HG02759 (cell line): ENCODE measurements around the gene NFATC2IP.
A peak's percentile ranks its signal among the peaks of the same experiment; 100 is the strongest.
"Not testable (repeated sequence)": the region's sequence is repeated elsewhere in the genome, so short reads cannot be mapped to it uniquely, and the experiment has no call there.

Source experiments
- ATAC-seq: cut with Tn5 transposase; IDR thresholded peaks from one replicate; pipeline ENCODE4 v1.9.1; 2021; ENCODE audit warnings: mild to moderate bottlenecking, moderate library complexity; ENCODE audit not compliant: unreplicated experiment

NFATC2IP gene

GRCh38 chr16:28964496-28964895 lies 13.8 kb downstream of the NFATC2IP start:
- no peak for ATAC-seq

GRCh38 chr16:28967156-28967555 lies 16.4 kb downstream of the NFATC2IP start:
- no peak for ATAC-seq

GRCh38 chr16:28969696-28970095 lies 19.0 kb downstream of the NFATC2IP start:
- ATAC-seq: not testable (repeated sequence)

GRCh38 chr16:28974007-28974436 lies 23.3 kb downstream of the NFATC2IP start:
- peak; percentile 14 for ATAC-seq

GRCh38 chr16:28974437-28975157 lies 23.9 kb downstream of the NFATC2IP start, which contains the start of gene SPNS1:
Gene SPNS1 (plus strand): TSS chr16:28974778. CDS start chr16:28975152, 374 bp downstream.
- peak; percentile 92 for ATAC-seq

- no peak for ATAC-seq
Measured at GRCh38 chr16:28975158-28975599, 24.4 kb downstream of the NFATC2IP start.

- ATAC-seq: no peak
Measured at GRCh38 chr16:28977703-28978662, 27.2 kb downstream of the NFATC2IP start.

GRCh38 chr16:28980330-28980729 lies 29.6 kb downstream of the NFATC2IP start:
- ATAC-seq: not testable (repeated sequence)

- ATAC-seq: no peak
Measured at GRCh38 chr16:28980929-28981328, 30.2 kb downstream of the NFATC2IP start.

GRCh38 chr16:28981517-28981916 lies 30.8 kb downstream of the NFATC2IP start:
- ATAC-seq: no peak

- ATAC-seq: no peak
Measured at GRCh38 chr16:28982418-28982817, 31.7 kb downstream of the NFATC2IP start.

GRCh38 chr16:28982949-28983348 lies 32.2 kb downstream of the NFATC2IP start:
- no peak for ATAC-seq

- no peak for ATAC-seq
Measured at GRCh38 chr16:28983644-28984043, 32.9 kb downstream of the NFATC2IP start.

GRCh38 chr16:28984091-28984490 lies 33.4 kb downstream of the NFATC2IP start:
- no peak for ATAC-seq

- ATAC-seq: peak; percentile 68
Measured at GRCh38 chr16:28984619-28985135, 33.9 kb downstream of the NFATC2IP start, which contains the start of gene LAT. Gene LAT (plus strand): TSS chr16:28985052. CDS start chr16:28985418, 366 bp downstream.

GRCh38 chr16:28985211-28986041 lies 34.7 kb downstream of the NFATC2IP start:
- ATAC-seq: no peak

- ATAC-seq: no peak
Measured at GRCh38 chr16:28986046-28986445, 35.3 kb downstream of the NFATC2IP start.

- no peak for ATAC-seq
Measured at GRCh38 chr16:28986492-28986891, 35.8 kb downstream of the NFATC2IP start.

- ATAC-seq: no peak
Measured at GRCh38 chr16:28987170-28987853, 36.6 kb downstream of the NFATC2IP start.

- no peak for ATAC-seq
Measured at GRCh38 chr16:28989363-28989762, 38.6 kb downstream of the NFATC2IP start.
